ENCODE results near the gene FEN1.
A peak's percentile ranks its signal among the peaks of the same experiment; 100 is the strongest.

The FEN1 gene

GRCh38 chr11:61747967-61748285 lies 44.8 kb upstream of the FEN1 start:
- TF ChIP-seq POLR2AphosphoS5 (IDR thresholded peaks at IDR 0.05; ENCODE audit: borderline replicate concordance, low read depth, low read length) = no peak
- no peak for TF ChIP-seq EZH2 (IDR thresholded peaks at IDR 0.05)
- no peak for TF ChIP-seq FOXP2 (optimal IDR thresholded peaks at IDR 0.05; ENCODE audit: control extremely low read depth, extremely low read length, insufficient read depth)
- DNase-seq (ENCODE audit: low read depth, low spot score) = no peak
- Histone ChIP-seq H3K4me3 (no peak overlapping the region), H3K27ac (no peak overlapping the region), H3K36me3 (ENCODE audit: insufficient read depth, low read length) (no peaks in the 10 kb centered on the region), H3K9ac (ENCODE audit: insufficient read length) (no peak overlapping the region), H3K9me3 (ENCODE audit: low read depth, low read length) (no peaks in the 10 kb centered on the region)

DNA sequence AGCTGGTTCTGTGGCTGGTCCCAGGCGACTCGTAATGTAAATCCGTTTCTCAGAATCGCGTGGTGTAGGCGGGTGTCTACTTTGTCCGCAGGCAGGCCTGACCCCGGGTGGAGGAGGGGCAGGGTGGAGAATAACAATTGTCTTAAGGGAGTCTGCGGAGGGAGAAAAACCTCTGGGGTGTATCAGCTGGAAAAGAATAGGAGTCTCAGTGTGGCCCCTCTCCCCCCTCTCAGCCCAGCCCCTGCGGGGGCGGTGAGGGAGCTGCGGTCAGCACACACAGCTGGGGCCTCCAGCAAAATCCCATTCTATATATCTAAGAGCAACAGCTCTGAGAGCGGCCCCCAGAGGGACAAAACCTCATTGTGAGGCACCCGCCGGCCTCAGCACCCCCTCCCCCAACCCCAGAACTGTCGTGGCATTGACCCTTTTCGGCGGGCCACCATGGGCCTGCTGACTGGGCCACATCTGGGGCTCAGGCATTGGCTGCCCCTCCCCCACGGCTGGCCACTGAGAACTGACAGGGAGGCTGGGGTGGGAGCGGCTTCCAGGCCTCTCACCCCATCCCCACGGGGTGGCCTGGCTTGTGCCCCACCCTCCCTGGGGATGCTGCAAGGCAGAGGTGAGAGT lies 43.0 kb upstream of the FEN1 start:
- DNase-seq (ENCODE audit: low read depth, low spot score) = no peak
- no peak overlapping the region for H3K27ac ChIP-seq
- no peaks in the 10 kb centered on the region for H3K36me3 ChIP-seq (ENCODE audit: insufficient read depth, low read length)
- no peak overlapping the region for H3K4me3 ChIP-seq
- H3K9me3 ChIP-seq (ENCODE audit: low read depth, low read length) = no peaks in the 10 kb centered on the region
- TF ChIP-seq FOXP2 (optimal IDR thresholded peaks at IDR 0.05; ENCODE audit: control extremely low read depth, extremely low read length, insufficient read depth) = no peak
- no peak for TF ChIP-seq EZH2 (IDR thresholded peaks at IDR 0.05)
- no peak for TF ChIP-seq POLR2AphosphoS5 (IDR thresholded peaks at IDR 0.05; ENCODE audit: borderline replicate concordance, low read depth, low read length)
- H3K9ac ChIP-seq (ENCODE audit: insufficient read length) = no peak overlapping the region

DNA sequence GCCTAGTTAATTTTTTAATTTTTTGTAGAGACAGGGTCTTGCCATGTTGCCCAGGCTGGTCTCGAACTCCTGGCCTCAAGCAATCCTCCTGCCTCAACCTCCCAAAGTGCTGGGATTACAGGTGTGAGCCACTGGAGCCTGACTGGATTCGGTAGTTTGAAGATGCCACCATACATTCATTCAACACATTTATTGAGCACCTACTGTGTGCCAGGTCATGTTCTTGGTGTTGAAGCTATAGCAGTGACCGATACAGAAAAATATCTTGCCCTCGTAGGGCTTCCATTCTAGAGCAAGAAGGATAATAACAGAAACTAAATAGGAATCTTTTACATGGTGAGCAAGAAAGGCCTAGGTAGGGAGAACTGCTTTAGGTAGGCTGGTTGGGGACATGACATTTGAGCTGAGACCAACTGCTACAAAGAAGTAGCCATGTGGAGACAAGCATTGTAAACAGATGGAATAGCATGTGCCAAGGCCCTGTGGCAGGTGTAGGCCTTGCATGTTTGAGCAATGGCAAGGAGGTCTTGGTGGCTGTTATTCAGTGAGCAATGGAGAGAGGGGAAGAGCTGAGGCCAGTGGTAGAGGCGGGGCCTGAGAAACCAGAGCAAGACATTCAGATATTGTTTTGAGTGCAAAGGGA lies 42.0 kb upstream of the FEN1 start:
- Histone ChIP-seq H3K4me3 (no peak overlapping the region), H3K9me3 (ENCODE audit: low read depth, low read length) (no peaks in the 10 kb centered on the region), H3K36me3 (ENCODE audit: insufficient read depth, low read length) (no peaks in the 10 kb centered on the region), H3K9ac (ENCODE audit: insufficient read length) (no peak overlapping the region), H3K27ac (no peak overlapping the region)
- no peak for TF ChIP-seq EZH2 (IDR thresholded peaks at IDR 0.05)
- no peak for DNase-seq (ENCODE audit: low read depth, low spot score)

GRCh38 chr11:61751384-61751783 lies 41.3 kb upstream of the FEN1 start:
- Histone ChIP-seq H3K9ac (ENCODE audit: insufficient read length) (no peak overlapping the region), H3K4me3 (no peak overlapping the region), H3K9me3 (ENCODE audit: low read depth, low read length) (no peaks in the 10 kb centered on the region), H3K27ac (no peak overlapping the region), H3K36me3 (ENCODE audit: insufficient read depth, low read length) (no peaks in the 10 kb centered on the region)
- no peak for DNase-seq (ENCODE audit: low read depth, low spot score)
- TF ChIP-seq FOXP2 (optimal IDR thresholded peaks at IDR 0.05; ENCODE audit: control extremely low read depth, extremely low read length, insufficient read depth) (no peak), EZH2 (IDR thresholded peaks at IDR 0.05) (no peak), POLR2AphosphoS5 (IDR thresholded peaks at IDR 0.05; ENCODE audit: borderline replicate concordance, low read depth, low read length) (no peak)

- peak within 1 kb of the TSS; percentile 86 for H3K4me3 ChIP-seq
- DNase-seq (ENCODE audit: low read depth, low spot score) = no peak
- no peak within 1 kb of the TSS for H3K27ac ChIP-seq
- no peaks in the 10 kb centered on the region for H3K9me3 ChIP-seq (ENCODE audit: low read depth, low read length)
- no peaks in the 10 kb centered on the region for H3K36me3 ChIP-seq (ENCODE audit: insufficient read depth, low read length)
- H3K9ac ChIP-seq (ENCODE audit: insufficient read length) = peak within 1 kb of the TSS; percentile 80
- TF ChIP-seq FOXP2 (optimal IDR thresholded peaks at IDR 0.05; ENCODE audit: control extremely low read depth, extremely low read length, insufficient read depth) (no peak), EZH2 (IDR thresholded peaks at IDR 0.05) (no peak), POLR2AphosphoS5 (IDR thresholded peaks at IDR 0.05; ENCODE audit: borderline replicate concordance, low read depth, low read length) (no peak)
Measured at GRCh38 chr11:61752117-61752924, 40.4 kb upstream of the FEN1 start, which contains the start of gene MYRF. Gene MYRF (plus strand): TSS chr11:61752636. CDS start chr11:61752745, 109 bp downstream.

DNA sequence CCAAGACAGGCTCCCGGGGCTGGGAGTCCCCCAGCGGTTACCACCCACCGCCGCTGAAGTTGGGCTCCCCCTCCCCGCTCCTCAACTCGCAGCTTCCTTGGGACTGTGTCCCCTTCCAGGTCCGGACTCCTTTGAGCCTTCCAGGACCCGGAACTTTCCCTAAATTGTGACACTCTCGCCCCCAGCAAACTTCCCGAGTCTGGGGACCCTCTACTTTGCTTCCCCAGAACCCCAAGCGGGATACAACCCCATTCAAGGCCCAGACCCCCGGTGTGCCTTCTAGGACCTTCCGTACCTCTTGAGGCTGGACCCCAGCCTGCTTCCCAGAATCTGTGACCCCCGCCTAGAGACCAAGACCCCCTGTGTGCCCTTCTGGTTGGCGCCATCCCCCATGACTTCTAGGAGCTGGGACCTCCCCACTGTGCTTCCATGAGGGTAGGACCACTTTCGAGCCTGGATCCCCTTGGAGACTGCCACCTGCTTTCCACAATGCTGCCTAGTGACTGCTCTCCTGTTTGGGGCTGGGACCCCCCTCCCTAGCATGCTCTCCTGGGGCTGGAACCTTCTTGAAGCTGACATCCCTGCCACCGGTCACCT lies 39.7 kb upstream of the FEN1 start:
- peak overlapping the region; percentile 86 for H3K4me3 ChIP-seq
- H3K36me3 ChIP-seq (ENCODE audit: insufficient read depth, low read length) = no peaks in the 10 kb centered on the region
- no peak for DNase-seq (ENCODE audit: low read depth, low spot score)
- no peak overlapping the region for H3K27ac ChIP-seq
- H3K9me3 ChIP-seq (ENCODE audit: low read depth, low read length) = no peaks in the 10 kb centered on the region
- H3K9ac ChIP-seq (ENCODE audit: insufficient read length) = peak overlapping the region; percentile 80
- TF ChIP-seq POLR2AphosphoS5 (IDR thresholded peaks at IDR 0.05; ENCODE audit: borderline replicate concordance, low read depth, low read length) = no peak
- no peak for TF ChIP-seq EZH2 (IDR thresholded peaks at IDR 0.05)
- TF ChIP-seq FOXP2 (optimal IDR thresholded peaks at IDR 0.05; ENCODE audit: control extremely low read depth, extremely low read length, insufficient read depth) = no peak

- no peak for DNase-seq (ENCODE audit: low read depth, low spot score)
- Histone ChIP-seq H3K27ac (no peak overlapping the region), H3K4me3 (peak overlapping the region; percentile 86), H3K9me3 (ENCODE audit: low read depth, low read length) (no peaks in the 10 kb centered on the region), H3K36me3 (ENCODE audit: insufficient read depth, low read length) (no peaks in the 10 kb centered on the region), H3K9ac (ENCODE audit: insufficient read length) (no peak overlapping the region)
- TF ChIP-seq FOXP2 (optimal IDR thresholded peaks at IDR 0.05; ENCODE audit: control extremely low read depth, extremely low read length, insufficient read depth) (no peak), EZH2 (IDR thresholded peaks at IDR 0.05) (no peak), POLR2AphosphoS5 (IDR thresholded peaks at IDR 0.05; ENCODE audit: borderline replicate concordance, low read depth, low read length) (no peak)
Measured at GRCh38 chr11:61753672-61754071, 39.0 kb upstream of the FEN1 start.

Measured in SK-N-MC (cell line).